CD4-positive, alpha-beta T cell treated with Interleukin-4 for 1 hour (primary cell): ENCODE data around the gene SLC43A1.

Experiments used
- DNase-seq, 2 donors: peaks; one replicate each; pipeline ENCODE4 v3.0.0-alpha.2; 2020 to 2022

SLC43A1 gene

DNA sequence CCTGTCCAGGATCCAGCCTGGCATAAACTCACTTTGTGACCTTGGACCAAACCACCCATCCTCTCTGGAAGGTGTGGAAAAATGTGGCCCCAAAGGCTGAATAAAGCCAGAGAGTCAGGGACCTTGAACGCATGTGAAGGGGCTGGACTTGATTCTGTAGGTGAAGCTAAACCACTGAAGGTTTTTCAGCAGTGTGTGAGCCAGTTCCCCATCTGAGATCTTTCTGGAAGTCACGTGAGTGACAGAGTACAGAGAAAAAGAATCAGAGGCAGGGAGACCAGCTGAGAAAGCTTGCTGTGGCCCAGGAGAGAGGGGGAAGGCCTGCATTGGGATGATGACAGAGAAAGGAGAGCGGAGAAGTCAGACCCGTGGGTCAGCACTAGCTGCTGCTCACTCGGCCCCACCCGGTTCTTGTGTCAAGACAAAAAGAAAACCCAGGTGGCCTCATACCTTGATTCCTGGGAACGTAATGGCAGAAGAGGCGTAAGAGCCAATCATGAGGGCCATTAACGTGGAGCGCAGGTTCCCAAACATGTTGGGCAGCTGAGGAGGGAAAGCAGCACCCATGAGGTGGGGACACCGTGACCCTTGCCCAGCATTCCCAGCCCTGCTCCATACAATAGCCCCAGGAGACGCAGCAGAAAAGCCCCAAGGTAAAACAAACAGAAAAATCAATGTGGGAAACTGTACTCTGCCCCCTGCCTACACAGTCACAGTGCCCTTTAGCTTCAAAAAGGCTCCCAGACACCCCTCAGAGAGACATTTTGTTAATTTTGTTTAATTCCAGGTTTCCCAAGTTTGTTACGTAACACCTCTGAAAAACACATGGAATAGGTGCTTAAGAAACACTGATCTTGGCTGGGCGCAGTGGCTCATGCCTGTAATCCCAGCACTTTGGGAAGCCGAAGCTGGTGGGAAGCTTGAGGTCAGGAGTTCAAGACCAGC, 17.9 kb downstream of the SLC43A1 start:
- DNase-seq = no peak

DNA sequence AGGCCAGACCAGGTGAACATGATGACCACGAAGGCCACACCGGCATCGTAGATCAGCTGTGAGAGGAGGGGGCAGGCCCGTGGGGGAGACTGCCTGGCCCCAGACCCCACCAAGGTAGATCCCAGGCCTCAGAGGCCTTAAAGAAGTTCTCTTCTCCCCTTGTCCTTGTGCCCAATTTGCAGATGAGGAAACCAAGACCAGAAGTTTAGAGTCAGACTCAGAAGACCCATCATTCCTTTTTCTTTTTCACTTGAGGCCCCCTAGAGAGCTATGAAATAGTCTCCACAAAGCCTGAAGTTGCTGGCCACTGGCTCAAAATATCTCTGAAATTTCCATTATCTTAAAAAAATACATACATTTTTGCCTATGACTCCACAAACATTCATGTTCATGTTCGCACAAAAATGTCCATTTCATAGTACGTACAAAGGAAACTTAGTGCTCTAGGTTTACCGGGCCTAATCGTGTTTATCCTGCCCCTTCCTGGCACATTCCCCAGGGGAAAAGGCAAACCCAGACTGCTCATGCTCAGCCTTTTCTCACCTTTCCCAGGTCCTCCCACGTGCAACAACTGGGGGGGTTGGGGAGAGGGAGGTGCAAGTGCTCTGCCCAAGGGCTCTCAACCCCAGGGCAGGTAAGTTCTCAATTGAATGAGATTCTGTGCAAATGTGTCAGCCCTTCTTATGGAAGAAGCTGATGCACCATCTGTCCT, 19.2 kb downstream of the SLC43A1 start:
- no peak for DNase-seq

GRCh38 chr11:57493507-57494503, 21.7 kb downstream of the SLC43A1 start:
- peak; percentile 70 to 77 for DNase-seq

- DNase-seq = peak; percentile 48 to 54
Observed at GRCh38 chr11:57491371-57492061, 24.0 kb downstream of the SLC43A1 start.

- no peak for DNase-seq
Observed at GRCh38 chr11:57490456-57491248, 24.9 kb downstream of the SLC43A1 start.

DNA sequence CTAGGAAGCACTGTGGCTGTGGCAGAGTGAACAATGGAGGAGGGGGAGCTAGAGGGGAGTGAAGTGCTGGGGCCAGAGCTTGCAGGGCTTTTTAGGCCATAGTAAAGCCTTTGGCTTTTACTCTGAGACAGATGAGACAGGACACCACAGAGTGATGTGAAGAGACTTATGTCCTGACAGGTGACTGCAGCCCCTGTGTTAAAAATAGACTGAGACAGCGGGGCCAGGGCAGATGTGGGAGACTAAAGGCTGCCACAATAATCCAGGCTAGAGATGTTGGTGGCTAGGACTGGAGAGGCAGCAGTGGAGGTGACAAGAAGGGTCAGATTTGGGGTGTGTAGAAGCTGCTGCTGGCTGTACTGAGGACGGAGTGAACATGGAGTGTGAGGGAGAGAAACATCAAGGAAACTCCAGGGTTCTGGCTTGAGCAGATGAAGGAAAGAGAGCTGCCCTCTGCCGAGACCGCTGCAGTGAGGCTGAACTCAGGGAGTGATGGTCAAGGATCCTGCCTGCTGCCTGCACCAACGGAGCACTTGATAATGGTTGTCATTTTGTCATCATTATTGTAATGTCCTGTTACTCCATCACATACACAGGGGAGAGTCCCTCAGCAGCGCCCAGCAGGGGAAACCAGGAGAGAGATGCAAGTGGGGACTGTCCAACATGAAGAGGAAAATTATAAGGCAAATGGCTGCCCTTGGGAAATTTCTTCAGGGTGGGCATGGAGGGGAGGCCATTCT, 27.4 kb downstream of the SLC43A1 start:
- no peak for DNase-seq

- no peak for DNase-seq
Observed at GRCh38 chr11:57487021-57487778, 28.3 kb downstream of the SLC43A1 start.

DNA sequence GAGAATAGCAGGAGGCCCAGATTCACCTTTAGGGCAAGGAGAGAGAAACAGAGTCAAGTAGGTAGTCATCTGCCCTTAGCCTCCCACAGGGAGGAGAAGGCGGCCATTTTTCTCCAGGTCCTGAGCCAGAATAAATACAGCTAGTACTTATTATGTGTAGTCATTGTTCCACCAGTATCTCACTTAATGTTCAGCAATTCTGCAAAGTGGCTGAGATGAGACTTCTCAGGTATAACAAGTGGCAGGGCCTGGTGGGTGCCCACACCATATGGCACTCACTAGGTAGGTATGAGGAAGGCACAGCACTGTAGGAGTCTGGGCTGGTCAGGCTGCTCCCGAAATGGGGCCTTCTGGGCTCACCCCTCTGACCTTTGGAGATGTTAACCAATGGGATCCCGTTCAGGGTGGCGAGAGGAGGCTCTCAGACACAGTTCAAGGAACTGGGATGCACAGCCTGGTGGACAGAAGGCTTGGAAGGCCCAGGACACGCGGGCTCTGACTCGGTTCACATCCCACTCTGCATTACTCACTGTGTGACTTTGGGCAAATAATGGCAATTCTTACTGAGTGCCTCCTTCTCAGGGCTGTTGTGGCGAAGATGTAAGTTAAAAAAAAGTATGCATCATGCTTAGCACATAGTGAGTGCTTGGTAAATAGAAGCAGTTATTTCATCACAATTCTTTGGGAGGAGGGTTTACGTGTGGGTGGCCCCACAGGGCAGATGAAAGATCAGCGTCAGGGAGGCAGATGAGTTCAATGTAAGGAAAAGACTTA, 30.1 kb downstream of the SLC43A1 start:
- no peak for DNase-seq

DNA sequence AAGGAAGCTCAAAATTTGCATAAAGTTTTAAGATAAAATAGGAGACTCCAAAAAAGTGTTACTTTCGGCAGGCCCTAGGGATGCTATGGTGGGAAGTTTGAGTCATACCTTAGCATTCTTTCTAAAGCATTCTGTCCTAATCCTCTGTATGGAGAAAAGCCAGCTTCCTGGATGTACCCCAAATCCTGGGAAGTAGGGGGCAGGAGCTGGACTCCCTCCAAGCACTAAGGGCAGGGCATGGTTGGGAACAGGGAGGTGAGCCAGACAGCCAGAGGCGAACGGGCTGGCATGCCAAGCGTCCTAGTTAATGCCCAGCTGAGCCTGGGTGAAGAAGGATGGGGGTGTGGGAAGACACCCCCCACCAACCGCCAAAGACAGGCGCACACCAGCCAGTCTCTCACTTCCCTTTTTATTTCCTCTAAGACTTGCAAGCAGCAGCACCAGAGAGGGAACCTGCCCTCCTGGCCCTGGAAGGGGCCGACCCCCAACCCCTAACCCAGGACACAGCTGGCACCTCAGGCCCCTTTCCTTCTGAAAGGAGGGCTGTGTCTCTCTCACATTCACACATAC, 31.3 kb downstream of the SLC43A1 start:
- DNase-seq = peak in 1 of 2 donors; percentile 47

DNA sequence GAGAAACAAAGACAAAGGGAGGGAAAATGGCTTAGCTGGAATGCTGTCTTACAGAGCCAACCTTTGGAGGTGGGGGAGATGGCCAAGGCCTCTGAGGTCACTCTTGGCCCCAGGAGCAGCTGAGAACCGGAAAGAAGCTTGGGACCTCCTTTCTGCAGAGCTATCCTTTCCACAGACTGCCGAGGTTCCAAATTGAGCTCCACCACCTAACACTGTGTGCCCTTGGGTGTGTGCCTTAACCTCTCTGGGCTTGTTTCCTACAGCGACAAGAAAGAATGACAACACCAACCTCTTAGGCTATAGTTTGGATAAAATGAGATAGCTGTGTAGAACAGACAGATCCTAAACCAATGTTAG, 32.0 kb downstream of the SLC43A1 start:
- DNase-seq = no peak

- peak; percentile 50 to 58 for DNase-seq
Observed at GRCh38 chr11:57482782-57483561, 32.5 kb downstream of the SLC43A1 start.

DNA sequence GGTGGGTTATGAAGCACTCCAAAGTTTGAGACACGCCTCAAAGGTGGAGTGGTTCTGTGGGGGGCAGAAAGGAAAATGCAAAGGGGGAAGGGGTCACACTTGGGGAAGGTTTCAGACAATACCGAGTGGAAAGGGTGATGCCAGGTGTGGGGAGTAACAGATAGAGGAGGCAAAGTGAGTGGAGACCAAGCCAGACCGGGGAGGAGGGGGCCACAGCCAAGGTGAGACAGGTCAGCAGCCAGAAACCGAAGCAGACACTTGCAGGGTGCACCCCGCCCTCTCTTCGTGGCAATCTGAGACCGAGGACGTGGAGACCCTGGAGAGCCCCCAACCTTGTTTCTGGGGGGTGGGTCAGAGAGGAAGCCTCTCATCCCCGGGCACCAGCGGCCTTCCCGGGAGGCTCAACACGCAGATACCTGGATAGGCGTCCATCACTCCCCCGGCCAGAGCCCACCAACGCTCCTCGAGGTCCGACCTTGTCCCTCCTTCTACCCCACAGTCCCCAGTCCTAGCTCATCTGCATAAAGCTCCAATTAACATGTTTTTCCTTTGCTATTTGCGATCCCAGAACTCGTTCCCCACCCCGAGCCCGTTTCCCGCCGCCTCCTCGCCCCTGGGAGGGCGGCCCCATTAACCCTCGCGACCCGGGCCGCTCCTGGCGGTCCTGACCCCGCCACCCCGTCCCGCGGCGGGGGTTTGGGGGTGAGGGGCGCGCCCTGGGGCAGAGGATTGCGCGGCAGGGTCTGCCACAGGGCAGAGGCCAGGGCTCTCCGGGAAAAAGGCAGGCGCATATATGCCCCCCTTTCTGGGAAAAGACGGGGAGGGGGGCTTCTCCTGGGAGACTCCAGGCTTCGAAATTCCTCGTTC, 33.4 kb downstream of the SLC43A1 start:
- DNase-seq = no peak

- DNase-seq = no peak
Observed at GRCh38 chr11:57481315-57481714, 34.2 kb downstream of the SLC43A1 start.

DNA sequence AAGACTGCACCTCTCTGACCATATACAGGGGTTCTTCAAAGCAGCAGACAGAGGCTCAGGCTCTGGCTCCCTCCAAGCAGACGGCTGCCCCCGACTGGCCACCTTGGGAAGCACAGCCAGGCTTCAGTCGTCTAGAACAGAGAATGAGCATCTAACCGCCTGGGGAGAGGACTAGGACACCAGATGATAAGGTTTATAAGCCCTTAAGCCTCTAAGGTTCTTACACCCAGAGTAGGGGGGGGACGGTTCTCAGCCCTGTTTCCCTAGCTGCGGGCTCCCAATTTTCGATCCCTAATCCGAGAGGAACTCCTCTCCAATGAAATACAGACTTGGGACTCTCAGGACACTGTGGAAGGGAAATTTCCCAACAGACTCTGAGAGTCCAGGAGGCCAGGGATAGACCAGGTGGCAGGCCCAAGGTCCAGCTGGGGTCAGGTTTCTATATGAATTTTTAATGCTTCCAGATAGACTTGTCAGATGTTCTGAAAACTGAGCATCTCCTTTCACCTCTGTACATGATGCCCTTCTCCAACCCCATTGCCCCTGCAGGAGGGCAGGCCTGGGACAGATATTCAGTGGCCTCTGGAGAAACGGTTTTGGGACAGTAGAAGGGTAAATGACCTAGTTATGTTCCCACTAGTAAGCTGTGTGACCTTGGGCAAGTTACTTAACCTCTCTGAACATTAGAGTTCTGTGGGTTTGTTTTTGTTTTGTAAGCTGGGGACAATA, 34.9 kb downstream of the SLC43A1 start:
- peak; percentile 66 to 67 for DNase-seq

DNA sequence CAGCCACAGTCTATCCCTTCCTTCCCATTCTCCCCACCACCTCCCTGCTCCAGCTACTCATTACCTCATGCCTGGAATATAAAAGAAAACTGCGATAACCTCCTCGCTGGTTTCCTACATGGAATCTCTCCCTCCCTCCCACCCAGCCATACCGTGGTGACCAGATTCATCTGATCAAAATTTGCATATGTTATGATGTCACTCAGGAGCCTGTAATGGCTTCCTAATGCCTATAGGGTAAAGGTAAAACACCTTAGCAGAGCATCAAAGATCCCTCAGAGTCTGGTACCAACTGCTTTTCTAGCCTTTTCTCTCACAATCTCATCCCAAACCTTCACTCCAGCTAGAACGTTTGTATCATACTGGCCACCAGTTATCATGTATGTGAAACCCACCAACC, 35.6 kb downstream of the SLC43A1 start:
- DNase-seq = no peak
